SK-N-SH (cell line): ENCODE measurements around the gene OSBPL9. TPM values are rescaled to one million over a fixed set of nuclear protein-coding genes. Genes with fewer than 3 reads are reported as not detected.

Experiments used
- CTCF ChIA-PET: fragments of 300-600, 350-600 bp; formaldehyde crosslinking; extraction: SDS; loops from one replicate; lab custom pipeline; 2021; lab: Yijun Ruan, JAX
- POLR2A ChIA-PET: fragments of 350-600 bp; sonication (Branson Sonifier 250); formaldehyde crosslinking; extraction: SDS; loops from one replicate; lab custom pipeline; 2020; ENCODE audit warnings: antibody characterized with exemption, inconsistent platforms; lab: Yijun Ruan, JAX
- DNase-seq: peaks from one replicate; pipeline ENCODE4 v3.0.0; 2012
- H2AFZ ChIP-seq: fragments of 200-600 bp; sonication (generic); 2 replicates; pipeline ENCODE4 v1.8.1; 2016; ENCODE audit warnings: antibody characterized with exemption, mild to moderate bottlenecking, low read depth
- H3F3A ChIP-seq: fragments of 200-600 bp; sonication (generic); replicated peaks from 2 replicates; pipeline ENCODE3; 2016; ENCODE audit warnings: antibody characterized with exemption, mild to moderate bottlenecking; ENCODE audit not compliant: insufficient read depth
- H3K27ac ChIP-seq, 2 experiments: fragments of 200-500 bp in 1 of 2; fragments of 200-600 bp in 1 of 2; sonication (Bioruptor generic) in 1 of 2; sonication (generic), shearing (Covaris generic) in 1 of 2; 2 replicates each; pipeline versions ENCODE4 v1.5.1 to v1.6.1; 2014 to 2016; ENCODE audit warnings: low read depth in 2 of 2, inconsistent platforms in 1 of 2, low read length in 1 of 2, mild to moderate bottlenecking in 1 of 2, mixed read lengths in 1 of 2
- H3K27me3 ChIP-seq: fragments of 200-600 bp; sonication (generic), shearing (Covaris generic); 2 replicates; pipeline ENCODE4 v1.6.1; 2016; ENCODE audit warnings: mixed run types; ENCODE audit not compliant: insufficient read depth
- H3K36me3 ChIP-seq, 2 experiments: fragments of 200-500 bp in 1 of 2; fragments of 200-600 bp in 1 of 2; sonication (Bioruptor generic) in 1 of 2; sonication (generic) in 1 of 2; replicated peaks in 1 of 2; 2 replicates each; pipeline versions ENCODE3 to v1.5.1; 2014 to 2016; ENCODE audit warnings: low read length in 1 of 2, mild to moderate bottlenecking in 1 of 2; ENCODE audit not compliant: insufficient read depth in 2 of 2, control insufficient read depth in 1 of 2
- H3K4me1 ChIP-seq, 2 experiments: fragments of 200-500 bp in 1 of 2; fragments of 200-600 bp in 1 of 2; sonication (Bioruptor generic) in 1 of 2; sonication (generic), shearing (Covaris generic) in 1 of 2; 2 replicates each; pipeline versions ENCODE4 v1.5.1 to v1.6.1; 2014 to 2016; ENCODE audit warnings: low read depth in 1 of 2, low read length in 1 of 2, mixed run types in 1 of 2; ENCODE audit not compliant: insufficient read depth in 2 of 2, control insufficient read depth in 1 of 2
- H3K4me2 ChIP-seq: fragments of 200-600 bp; sonication (generic), shearing (Covaris generic); 2 replicates; pipeline ENCODE4 v1.6.1; 2017; ENCODE audit warnings: mixed run types
- H3K4me3 ChIP-seq, 2 experiments: fragments of 200-500 bp in 1 of 2; fragments of 200-600 bp in 1 of 2; sonication (Bioruptor generic) in 1 of 2; sonication (generic), shearing (Covaris generic) in 1 of 2; 2 replicates each; pipeline versions ENCODE4 v1.5.1 to v1.8.1; 2014 to 2016; ENCODE audit warnings: low read depth in 2 of 2, inconsistent platforms in 1 of 2, low read length in 1 of 2, mild to moderate bottlenecking in 1 of 2, mixed read lengths in 1 of 2, moderate library complexity in 1 of 2
- H3K79me2 ChIP-seq: fragments of 200-600 bp; sonication (generic); 2 replicates; pipeline ENCODE4 v1.8.1; 2017; ENCODE audit warnings: mild to moderate bottlenecking; ENCODE audit not compliant: insufficient read depth
- H3K9ac ChIP-seq: fragments of 200-600 bp; sonication (generic); 2 replicates; pipeline ENCODE4 v1.6.1; 2017; ENCODE audit warnings: mixed run types
- H3K9me2 ChIP-seq: fragments of 200-600 bp; sonication (generic); 2 replicates; pipeline ENCODE4 v1.6.1; 2017; ENCODE audit warnings: mixed run types
- H3K9me3 ChIP-seq: fragments of 200-600 bp; sonication (generic); 2 replicates; pipeline ENCODE4 v1.6.1; 2017; ENCODE audit warnings: mixed run types, mild to moderate bottlenecking, moderate library complexity
- H4K20me1 ChIP-seq: fragments of 200-600 bp; sonication (generic); 2 replicates; pipeline ENCODE4 v1.6.1; 2017; ENCODE audit warnings: mild to moderate bottlenecking, mixed run types; ENCODE audit not compliant: insufficient read depth
- CHD2 ChIP-seq: fragments of 150-350 bp; IDR thresholded peaks from 2 replicates; pipeline ENCODE4 v1.6.1; 2018; ENCODE audit warnings: low read length; ENCODE audit not compliant: partially characterized antibody
- EP300 ChIP-seq, 2 experiments: IDR thresholded peaks; 2 replicates each; pipeline versions ENCODE4 v1.4.0 to v1.6.1; 2012; ENCODE audit warnings: borderline replicate concordance in 1 of 2, low read depth in 1 of 2, low read length in 1 of 2
- EZH2phosphoT487 ChIP-seq: fragments of 200-600 bp; sonication (generic); IDR thresholded peaks from 2 replicates; pipeline ENCODE4 v1.6.1; 2017; ENCODE audit warnings: low read depth, mixed run types, mild to moderate bottlenecking, antibody characterized with exemption, moderate library complexity, borderline replicate concordance
- FOXJ3 ChIP-seq: sonication (generic); formaldehyde crosslinking; IDR thresholded peaks from 2 replicates; pipeline ENCODE4 v1.5.1; 2020; ENCODE audit warnings: mild to moderate bottlenecking, missing genetic modification reagents
- FOXM1 ChIP-seq: IDR thresholded peaks from 2 replicates; pipeline ENCODE4 v1.4.0; 2012; ENCODE audit warnings: low read depth, mild to moderate bottlenecking
- GATA2 ChIP-seq: sonication (generic); formaldehyde crosslinking; IDR thresholded peaks from 2 replicates; pipeline ENCODE4 v1.5.0; 2020; ENCODE audit warnings: mild to moderate bottlenecking, missing genetic modification reagents
- IRF3 ChIP-seq: fragments of 150-350 bp; IDR thresholded peaks from 2 replicates; pipeline ENCODE4 v1.6.1; 2016; ENCODE audit warnings: mild to moderate bottlenecking, low read depth, low read length
- MEF2A ChIP-seq: IDR thresholded peaks from 2 replicates; pipeline ENCODE4 v1.4.0; 2012; ENCODE audit warnings: low read depth, borderline replicate concordance
- MXI1 ChIP-seq: IDR thresholded peaks from 2 replicates; pipeline ENCODE4 v1.6.1; 2012; ENCODE audit warnings: mild to moderate bottlenecking, low read depth, low read length, improper control_type of control experiment
- POLR2AphosphoS5 ChIP-seq: IDR thresholded peaks from 2 replicates; pipeline ENCODE4 v1.6.1; 2012; ENCODE audit warnings: low read depth, low read length
- RAD21 ChIP-seq: IDR thresholded peaks from 2 replicates; pipeline ENCODE4 v1.6.1; 2012; ENCODE audit warnings: mild to moderate bottlenecking, low read length
- REST ChIP-seq: IDR thresholded peaks from 2 replicates; pipeline ENCODE4 v1.6.1; 2012; ENCODE audit warnings: mild to moderate bottlenecking, low read depth, low read length, moderate library complexity
- RXRA ChIP-seq: IDR thresholded peaks from 2 replicates; pipeline ENCODE4 v1.4.0; 2012; ENCODE audit warnings: low read depth, mild to moderate bottlenecking, borderline replicate concordance
- SIN3A ChIP-seq: IDR thresholded peaks from 2 replicates; pipeline ENCODE4 v1.6.1; 2012; ENCODE audit warnings: low read depth, mild to moderate bottlenecking, low read length, moderate library complexity, borderline replicate concordance
- TAF1 ChIP-seq: IDR thresholded peaks from 2 replicates; pipeline ENCODE4 v1.6.1; 2012; ENCODE audit warnings: low read depth, mild to moderate bottlenecking, low read length, moderate library complexity, borderline replicate concordance
- TEAD4 ChIP-seq: IDR thresholded peaks from 2 replicates; pipeline ENCODE4 v1.4.0; 2012; ENCODE audit warnings: mild to moderate bottlenecking, borderline replicate concordance; ENCODE audit not compliant: insufficient read depth
- WGBS: methylation state at CpG from one replicate; pipeline ENCODE4 v1.1.6; 2017; ENCODE audit warnings: low lambda C conversion rate; 5-methylcytosine and 5-hydroxymethylcytosine counted together
- polyA plus RNA-seq, 3 experiments: library from polyadenylated mRNA; depleted of rRNA; stranded (reverse); fragments of >200 nt; gene quantifications; 2 replicates each; pipeline ENCODE4 v1.2.3, GENCODE V29; 2012
- TF ChIP-seq, protein P1 (sequence below): IDR thresholded peaks from 2 replicates; pipeline ENCODE4 v1.4.0; 2012; ENCODE audit warnings: low read depth, borderline replicate concordance
- TF ChIP-seq, protein P2 (sequence below): fragments of 200-600 bp; sonication (generic); IDR thresholded peaks from 2 replicates; pipeline ENCODE4 v1.6.1; 2017; ENCODE audit warnings: antibody characterized with exemption, mild to moderate bottlenecking, moderate library complexity
- TF ChIP-seq, protein P3 (sequence below): IDR thresholded peaks from 2 replicates; pipeline ENCODE4 v1.4.0; 2012; ENCODE audit warnings: low read depth

OSBPL9 gene
- polyA plus RNA-seq, 1 of the 3 experiments (the other 2 are of a cell fraction) = 43.9 TPM

GRCh38 chr1:51814513-51814912, 197.6 kb downstream of the OSBPL9 start:
- DNase-seq = no peak
- Histone ChIP-seq H3K4me2 (no peak overlapping the region), H3K79me2 (no peaks in the 10 kb centered on the region), H3K9me3 (no peaks in the 10 kb centered on the region), H3K9me2 (no peaks in the 10 kb centered on the region), H4K20me1 (no peaks in the 10 kb centered on the region), H3K27ac (no peak overlapping the region), H3K9ac (no peak overlapping the region), H3K27me3 (no peaks in the 10 kb centered on the region), H3F3A (no peaks in the 10 kb centered on the region), H3K4me1 (no peaks in the 10 kb centered on the region; a peak in 1 of 4 replicates), H3K36me3 (peaks cover 61 to 71% of the 10 kb centered on the region in 2 experiments), H3K4me3 (no peak overlapping the region), H2AFZ (no peak overlapping the region)
- ChIA-PET CTCF (no interaction called here), POLR2A (no interaction called here)
- WGBS = 97% methylated on average over 1 of the region's 1 CpG
- TF ChIP-seq CHD2 (no peak), EZH2phosphoT487 (no peak), FOXJ3 (CRISPR knock-in tag) (no peak), TEAD4 (no peak), REST (no peak), POLR2AphosphoS5 (no peak), RAD21 (no peak), TAF1 (no peak), IRF3 (no peak), EP300 (IDR thresholded peaks at IDR 0.05; ENCODE audit: borderline replicate concordance in 1 of 2, low read depth in 1 of 2, low read length in 1 of 2) (no peak), MXI1 (no peak), GATA2 (CRISPR knock-in tag) (no peak), MEF2A (no peak), FOXM1 (no peak), RXRA (no peak), SIN3A (no peak)
- TF ChIP-seq, protein P1, sequence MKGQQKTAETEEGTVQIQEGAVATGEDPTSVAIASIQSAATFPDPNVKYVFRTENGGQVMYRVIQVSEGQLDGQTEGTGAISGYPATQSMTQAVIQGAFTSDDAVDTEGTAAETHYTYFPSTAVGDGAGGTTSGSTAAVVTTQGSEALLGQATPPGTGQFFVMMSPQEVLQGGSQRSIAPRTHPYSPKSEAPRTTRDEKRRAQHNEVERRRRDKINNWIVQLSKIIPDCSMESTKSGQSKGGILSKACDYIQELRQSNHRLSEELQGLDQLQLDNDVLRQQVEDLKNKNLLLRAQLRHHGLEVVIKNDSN = no peak
- TF ChIP-seq, protein P2, sequence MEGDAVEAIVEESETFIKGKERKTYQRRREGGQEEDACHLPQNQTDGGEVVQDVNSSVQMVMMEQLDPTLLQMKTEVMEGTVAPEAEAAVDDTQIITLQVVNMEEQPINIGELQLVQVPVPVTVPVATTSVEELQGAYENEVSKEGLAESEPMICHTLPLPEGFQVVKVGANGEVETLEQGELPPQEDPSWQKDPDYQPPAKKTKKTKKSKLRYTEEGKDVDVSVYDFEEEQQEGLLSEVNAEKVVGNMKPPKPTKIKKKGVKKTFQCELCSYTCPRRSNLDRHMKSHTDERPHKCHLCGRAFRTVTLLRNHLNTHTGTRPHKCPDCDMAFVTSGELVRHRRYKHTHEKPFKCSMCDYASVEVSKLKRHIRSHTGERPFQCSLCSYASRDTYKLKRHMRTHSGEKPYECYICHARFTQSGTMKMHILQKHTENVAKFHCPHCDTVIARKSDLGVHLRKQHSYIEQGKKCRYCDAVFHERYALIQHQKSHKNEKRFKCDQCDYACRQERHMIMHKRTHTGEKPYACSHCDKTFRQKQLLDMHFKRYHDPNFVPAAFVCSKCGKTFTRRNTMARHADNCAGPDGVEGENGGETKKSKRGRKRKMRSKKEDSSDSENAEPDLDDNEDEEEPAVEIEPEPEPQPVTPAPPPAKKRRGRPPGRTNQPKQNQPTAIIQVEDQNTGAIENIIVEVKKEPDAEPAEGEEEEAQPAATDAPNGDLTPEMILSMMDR = no peak
- TF ChIP-seq, protein P3, sequence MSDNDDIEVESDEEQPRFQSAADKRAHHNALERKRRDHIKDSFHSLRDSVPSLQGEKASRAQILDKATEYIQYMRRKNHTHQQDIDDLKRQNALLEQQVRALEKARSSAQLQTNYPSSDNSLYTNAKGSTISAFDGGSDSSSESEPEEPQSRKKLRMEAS = no peak
